ENCODE results near the gene PIK3C2G.
A peak's percentile ranks its signal among the peaks of the same experiment; 100 is the strongest.

PIK3C2G gene

DNA sequence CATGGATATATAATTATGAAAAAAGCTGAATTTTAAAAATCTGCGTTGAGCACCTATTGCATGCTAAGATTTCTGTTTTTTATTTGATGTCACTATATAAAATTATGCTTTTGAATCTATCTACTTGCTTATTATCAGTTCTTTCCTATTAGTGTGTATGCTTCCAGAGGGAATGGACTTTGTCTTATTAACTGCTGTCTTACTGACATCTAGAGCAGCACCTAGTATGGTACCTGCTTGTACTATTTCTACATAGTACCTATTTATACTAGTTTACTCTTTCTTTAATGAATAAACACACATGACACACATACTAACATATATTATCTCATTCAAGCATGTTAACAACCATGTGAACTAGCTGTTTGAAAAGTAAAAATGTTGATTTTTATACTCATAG lies 38.6 kb upstream of the PIK3C2G start:
- DNase-seq (ENCODE audit: low read depth in 1 of 2, low spot score in 1 of 2): no peak
- H3K27ac ChIP-seq (replicated peaks): no peak overlapping the region
- TF ChIP-seq POLR2AphosphoS5 (IDR thresholded peaks at IDR 0.05; ENCODE audit: low read depth) (no peak), SPI1 (IDR thresholded peaks at IDR 0.05; ENCODE audit: borderline replicate concordance, low read depth) (no peak), GABPA (IDR thresholded peaks at IDR 0.05; ENCODE audit: low read depth) (no peak)
- TF ChIP-seq, protein P1, sequence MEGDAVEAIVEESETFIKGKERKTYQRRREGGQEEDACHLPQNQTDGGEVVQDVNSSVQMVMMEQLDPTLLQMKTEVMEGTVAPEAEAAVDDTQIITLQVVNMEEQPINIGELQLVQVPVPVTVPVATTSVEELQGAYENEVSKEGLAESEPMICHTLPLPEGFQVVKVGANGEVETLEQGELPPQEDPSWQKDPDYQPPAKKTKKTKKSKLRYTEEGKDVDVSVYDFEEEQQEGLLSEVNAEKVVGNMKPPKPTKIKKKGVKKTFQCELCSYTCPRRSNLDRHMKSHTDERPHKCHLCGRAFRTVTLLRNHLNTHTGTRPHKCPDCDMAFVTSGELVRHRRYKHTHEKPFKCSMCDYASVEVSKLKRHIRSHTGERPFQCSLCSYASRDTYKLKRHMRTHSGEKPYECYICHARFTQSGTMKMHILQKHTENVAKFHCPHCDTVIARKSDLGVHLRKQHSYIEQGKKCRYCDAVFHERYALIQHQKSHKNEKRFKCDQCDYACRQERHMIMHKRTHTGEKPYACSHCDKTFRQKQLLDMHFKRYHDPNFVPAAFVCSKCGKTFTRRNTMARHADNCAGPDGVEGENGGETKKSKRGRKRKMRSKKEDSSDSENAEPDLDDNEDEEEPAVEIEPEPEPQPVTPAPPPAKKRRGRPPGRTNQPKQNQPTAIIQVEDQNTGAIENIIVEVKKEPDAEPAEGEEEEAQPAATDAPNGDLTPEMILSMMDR (IDR thresholded peaks at IDR 0.05; ENCODE audit: insufficient read depth, low read length): no peak
- TF ChIP-seq, protein P2, sequence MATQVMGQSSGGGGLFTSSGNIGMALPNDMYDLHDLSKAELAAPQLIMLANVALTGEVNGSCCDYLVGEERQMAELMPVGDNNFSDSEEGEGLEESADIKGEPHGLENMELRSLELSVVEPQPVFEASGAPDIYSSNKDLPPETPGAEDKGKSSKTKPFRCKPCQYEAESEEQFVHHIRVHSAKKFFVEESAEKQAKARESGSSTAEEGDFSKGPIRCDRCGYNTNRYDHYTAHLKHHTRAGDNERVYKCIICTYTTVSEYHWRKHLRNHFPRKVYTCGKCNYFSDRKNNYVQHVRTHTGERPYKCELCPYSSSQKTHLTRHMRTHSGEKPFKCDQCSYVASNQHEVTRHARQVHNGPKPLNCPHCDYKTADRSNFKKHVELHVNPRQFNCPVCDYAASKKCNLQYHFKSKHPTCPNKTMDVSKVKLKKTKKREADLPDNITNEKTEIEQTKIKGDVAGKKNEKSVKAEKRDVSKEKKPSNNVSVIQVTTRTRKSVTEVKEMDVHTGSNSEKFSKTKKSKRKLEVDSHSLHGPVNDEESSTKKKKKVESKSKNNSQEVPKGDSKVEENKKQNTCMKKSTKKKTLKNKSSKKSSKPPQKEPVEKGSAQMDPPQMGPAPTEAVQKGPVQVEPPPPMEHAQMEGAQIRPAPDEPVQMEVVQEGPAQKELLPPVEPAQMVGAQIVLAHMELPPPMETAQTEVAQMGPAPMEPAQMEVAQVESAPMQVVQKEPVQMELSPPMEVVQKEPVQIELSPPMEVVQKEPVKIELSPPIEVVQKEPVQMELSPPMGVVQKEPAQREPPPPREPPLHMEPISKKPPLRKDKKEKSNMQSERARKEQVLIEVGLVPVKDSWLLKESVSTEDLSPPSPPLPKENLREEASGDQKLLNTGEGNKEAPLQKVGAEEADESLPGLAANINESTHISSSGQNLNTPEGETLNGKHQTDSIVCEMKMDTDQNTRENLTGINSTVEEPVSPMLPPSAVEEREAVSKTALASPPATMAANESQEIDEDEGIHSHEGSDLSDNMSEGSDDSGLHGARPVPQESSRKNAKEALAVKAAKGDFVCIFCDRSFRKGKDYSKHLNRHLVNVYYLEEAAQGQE (IDR thresholded peaks at IDR 0.05; ENCODE audit: insufficient replicate concordance, low read depth): no peak
- no peak overlapping the region for H3K4me3 ChIP-seq (replicated peaks; ENCODE audit: insufficient read depth, low read length)
- H3K27me3 ChIP-seq (ENCODE audit: insufficient read depth, poor library complexity, severe bottlenecking): no peaks in the 10 kb centered on the region

DNA sequence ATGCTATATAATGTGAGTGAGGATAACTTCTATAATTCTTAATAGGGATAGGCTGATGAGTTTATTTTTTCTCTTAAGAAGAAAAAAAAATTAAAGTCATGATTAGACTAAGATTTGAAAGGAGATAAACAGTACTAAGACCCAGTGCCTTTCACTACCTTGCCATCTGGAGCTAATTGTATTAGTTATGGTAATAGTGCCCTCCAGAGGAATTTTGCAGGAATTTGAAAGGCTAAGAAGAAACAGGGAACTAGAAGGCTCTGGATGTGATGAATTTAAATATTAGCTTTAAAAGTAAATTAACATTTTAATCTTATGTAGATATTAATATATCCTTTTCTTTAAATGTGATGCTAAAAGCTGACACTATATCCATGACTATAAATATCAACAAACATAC lies 36.6 kb upstream of the PIK3C2G start:
- Histone ChIP-seq H3K27me3 (ENCODE audit: insufficient read depth, poor library complexity, severe bottlenecking) (no peaks in the 10 kb centered on the region), H3K4me3 (replicated peaks; ENCODE audit: insufficient read depth, low read length) (no peak overlapping the region), H3K27ac (replicated peaks) (no peak overlapping the region)
- TF ChIP-seq, protein P2 (IDR thresholded peaks at IDR 0.05; ENCODE audit: insufficient replicate concordance, low read depth): no peak
- TF ChIP-seq GABPA (IDR thresholded peaks at IDR 0.05; ENCODE audit: low read depth) (no peak), POLR2AphosphoS5 (IDR thresholded peaks at IDR 0.05; ENCODE audit: low read depth) (no peak), SPI1 (IDR thresholded peaks at IDR 0.05; ENCODE audit: borderline replicate concordance, low read depth) (no peak)
- TF ChIP-seq, protein P1 (IDR thresholded peaks at IDR 0.05; ENCODE audit: insufficient read depth, low read length): no peak
- DNase-seq (ENCODE audit: low read depth in 1 of 2, low spot score in 1 of 2): peak in 1 of 2 experiments; percentile 2

DNA sequence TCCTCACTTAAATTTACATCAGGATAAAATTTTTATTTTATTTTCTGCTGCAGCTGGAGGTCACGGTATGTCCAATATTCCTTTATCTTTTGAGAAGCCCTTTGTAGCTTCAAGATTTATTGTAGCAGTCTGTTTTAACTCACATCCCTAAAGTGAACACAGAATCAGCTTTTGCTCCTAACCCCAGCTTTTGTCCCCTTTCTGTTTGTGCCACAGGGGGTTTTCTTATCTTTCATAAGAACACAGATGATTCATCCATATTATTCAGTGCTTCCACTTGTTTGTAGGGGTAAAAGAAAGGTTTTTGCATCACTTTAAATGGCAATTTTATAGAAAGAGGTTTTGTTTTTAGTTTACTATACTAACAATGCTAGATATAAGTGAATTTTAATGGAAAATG lies 21.8 kb upstream of the PIK3C2G start:
- no peak for DNase-seq (ENCODE audit: low read depth in 1 of 2, low spot score in 1 of 2)
- H3K4me3 ChIP-seq (replicated peaks; ENCODE audit: insufficient read depth, low read length): no peak overlapping the region
- no peak overlapping the region for H3K27ac ChIP-seq (replicated peaks)
- no peaks in the 10 kb centered on the region for H3K27me3 ChIP-seq (ENCODE audit: insufficient read depth, poor library complexity, severe bottlenecking)
- TF ChIP-seq, protein P2 (IDR thresholded peaks at IDR 0.05; ENCODE audit: insufficient replicate concordance, low read depth): no peak
- no peak for TF ChIP-seq SPI1 (IDR thresholded peaks at IDR 0.05; ENCODE audit: borderline replicate concordance, low read depth)
- TF ChIP-seq GABPA (IDR thresholded peaks at IDR 0.05; ENCODE audit: low read depth): no peak
- TF ChIP-seq POLR2AphosphoS5 (IDR thresholded peaks at IDR 0.05; ENCODE audit: low read depth): no peak
- TF ChIP-seq, protein P1 (IDR thresholded peaks at IDR 0.05; ENCODE audit: insufficient read depth, low read length): no peak

All from HL-60 (cell line).